Colon (tissue), 2 donors: ENCODE results near the gene ARL14EPL.

Source experiments
- FAIRE-seq: peaks from 2 replicates; lab custom pipeline; 2012; peaks lifted over from hg19 to GRCh38; lab: Jason Lieb, UNC
- donor health status: control.
- donor health status: control.

The ARL14EPL gene

GRCh38 chr5:116032094-116032517 lies at the start of gene ARL14EPL:
Gene ARL14EPL, plus strand, starts transcription at chr5:116032472. Its CDS starts 18,994 bp downstream, at chr5:116051466.
- no peak for FAIRE-seq

GRCh38 chr5:115983519-115983918 lies 48.8 kb upstream of the ARL14EPL start:
- FAIRE-seq, result no peak

DNA sequence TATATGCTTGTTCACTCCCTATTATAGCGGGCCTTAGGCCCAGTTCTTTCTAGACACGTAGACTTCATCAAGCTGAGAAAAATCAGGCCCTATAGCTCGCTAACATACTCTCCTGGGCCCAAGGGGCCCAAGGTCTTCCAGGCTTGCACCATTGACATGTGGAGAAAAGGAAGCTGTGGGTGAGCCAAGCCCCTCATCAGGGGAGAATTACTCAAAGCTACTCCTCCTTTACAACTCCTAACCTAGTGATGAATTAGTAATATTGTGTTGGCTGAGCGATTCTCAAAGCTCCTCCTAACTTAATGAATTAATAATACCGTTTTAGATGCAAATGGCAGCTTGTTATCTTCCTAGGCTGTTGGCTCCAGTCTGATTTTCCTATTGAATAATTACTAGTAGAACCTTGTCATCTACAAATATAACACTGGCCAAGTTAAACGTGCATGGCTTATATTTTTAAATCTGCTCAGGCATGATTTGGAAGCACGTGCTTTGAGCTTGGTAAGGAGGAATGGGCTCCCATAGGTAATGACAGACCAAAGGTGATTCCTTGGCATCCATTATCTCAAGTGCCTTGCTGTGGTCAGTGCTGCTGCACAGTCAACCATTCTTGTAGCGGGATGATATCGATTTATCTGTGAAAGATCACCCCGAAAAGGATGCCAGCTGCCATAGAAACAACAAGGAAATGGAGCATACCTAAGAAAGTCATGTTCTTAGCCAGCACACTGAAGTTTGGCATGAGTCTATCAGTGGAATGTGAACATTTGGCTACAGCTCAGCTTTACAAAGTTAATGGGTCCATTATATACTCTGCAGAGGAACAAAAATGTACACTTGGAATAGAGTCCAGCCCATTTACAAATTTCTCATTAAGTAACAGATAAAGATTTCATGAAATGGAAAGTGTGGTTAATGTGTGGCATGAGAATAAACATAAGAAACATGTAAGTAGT lies 46.2 kb upstream of the ARL14EPL start:
- FAIRE-seq, result no peak

GRCh38 chr5:115988002-115988401 lies 44.3 kb upstream of the ARL14EPL start:
- no peak for FAIRE-seq

DNA sequence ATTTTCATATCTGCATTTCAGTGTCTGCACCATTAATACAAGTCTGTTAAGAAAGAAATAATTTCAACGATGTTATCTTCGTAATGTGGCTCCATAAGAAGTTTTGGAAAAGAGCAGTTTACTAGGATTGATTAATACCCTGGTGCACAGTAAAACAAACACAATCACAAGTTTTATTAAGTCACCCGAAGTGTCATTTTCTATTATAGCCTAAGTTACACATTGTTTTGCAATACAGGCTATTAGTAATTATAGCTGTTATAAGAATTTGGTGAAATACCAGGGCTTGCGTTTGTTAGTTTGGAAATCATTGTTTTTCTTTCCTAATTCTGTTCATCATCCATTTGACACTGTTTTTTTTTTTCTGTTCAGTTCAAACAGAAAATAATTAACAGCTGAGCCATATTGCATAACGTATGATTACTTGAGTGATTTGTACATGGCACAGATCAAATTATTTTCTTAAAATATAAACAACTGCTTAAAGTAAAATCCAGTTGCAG lies 39.4 kb upstream of the ARL14EPL start:
- FAIRE-seq, result no peak

DNA sequence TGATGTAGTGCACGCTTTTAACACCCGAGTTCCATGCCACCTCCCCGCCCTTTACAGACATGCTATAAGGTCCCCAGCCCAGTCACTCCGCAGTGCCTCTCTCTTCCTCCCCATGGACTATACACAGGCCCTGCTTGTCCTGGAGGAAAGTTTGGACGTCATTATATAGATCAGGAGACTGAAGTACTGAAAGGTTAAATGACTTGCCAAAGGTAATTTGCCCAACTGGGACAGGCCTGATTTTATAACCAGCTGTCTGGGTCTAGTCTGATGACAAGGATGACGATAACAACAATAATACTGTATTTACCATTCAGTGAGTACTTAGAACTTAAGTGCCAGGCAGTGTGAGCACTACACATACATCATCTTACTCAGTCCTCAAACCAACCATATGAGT lies 36.9 kb upstream of the ARL14EPL start:
- FAIRE-seq, result no peak

DNA sequence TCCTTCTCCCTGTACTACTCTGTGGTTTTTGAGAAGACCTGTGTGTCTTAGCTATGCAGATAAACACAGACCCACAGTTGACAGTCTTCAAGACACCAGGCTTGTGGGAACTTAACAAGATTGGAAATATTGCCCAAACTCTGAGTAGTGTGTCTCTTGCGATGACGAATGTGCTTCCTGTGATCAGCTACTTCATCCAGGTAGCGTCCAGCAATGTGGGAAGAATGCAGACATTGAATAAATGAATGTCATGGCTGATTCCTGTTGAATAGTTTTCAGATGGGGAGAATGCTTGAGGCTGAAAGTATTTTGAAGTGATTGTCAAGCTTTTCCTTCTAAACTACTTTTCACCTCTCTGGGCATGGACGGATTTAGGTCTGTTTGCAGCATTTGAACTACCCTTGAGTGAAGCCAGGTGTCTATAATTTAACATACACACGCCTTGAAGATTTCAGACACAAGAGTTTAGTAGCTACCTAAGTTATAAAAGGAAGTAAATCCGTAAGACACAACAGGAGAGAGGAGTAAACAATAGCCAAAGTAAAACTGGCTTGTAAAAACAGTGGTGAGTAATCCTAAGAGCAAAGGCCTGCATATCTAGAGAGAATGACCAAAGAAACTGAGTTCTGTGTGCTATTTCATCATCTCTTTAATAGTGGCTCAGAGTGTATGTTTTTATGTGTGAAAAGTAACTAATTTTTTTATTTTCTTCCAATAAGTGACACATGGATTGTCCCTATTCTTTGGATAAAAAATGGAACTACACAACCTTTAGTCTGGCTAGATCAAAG lies 30.0 kb upstream of the ARL14EPL start:
- FAIRE-seq, result no peak

DNA sequence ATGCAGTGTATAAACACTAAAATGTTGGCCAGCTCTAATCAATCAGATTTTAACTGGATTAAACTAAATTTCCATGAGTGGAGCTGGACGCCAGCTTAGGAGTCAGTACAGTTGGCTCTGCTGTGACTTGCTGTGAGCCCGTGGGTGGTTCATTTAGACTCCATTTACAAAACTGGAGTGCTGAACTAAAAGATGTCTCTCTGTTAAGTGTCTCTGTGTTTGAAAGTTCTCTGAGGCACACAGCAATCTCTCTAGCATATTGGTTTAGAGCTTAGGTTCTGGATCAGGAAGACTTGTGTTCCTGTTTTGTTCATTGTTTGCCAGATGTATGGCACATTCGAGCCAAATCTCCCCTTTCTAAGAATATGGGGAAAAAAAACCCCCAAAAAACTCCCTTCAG lies 28.0 kb upstream of the ARL14EPL start:
- no peak for FAIRE-seq

GRCh38 chr5:116009806-116010205 lies 22.5 kb upstream of the ARL14EPL start:
- FAIRE-seq, result no peak

DNA sequence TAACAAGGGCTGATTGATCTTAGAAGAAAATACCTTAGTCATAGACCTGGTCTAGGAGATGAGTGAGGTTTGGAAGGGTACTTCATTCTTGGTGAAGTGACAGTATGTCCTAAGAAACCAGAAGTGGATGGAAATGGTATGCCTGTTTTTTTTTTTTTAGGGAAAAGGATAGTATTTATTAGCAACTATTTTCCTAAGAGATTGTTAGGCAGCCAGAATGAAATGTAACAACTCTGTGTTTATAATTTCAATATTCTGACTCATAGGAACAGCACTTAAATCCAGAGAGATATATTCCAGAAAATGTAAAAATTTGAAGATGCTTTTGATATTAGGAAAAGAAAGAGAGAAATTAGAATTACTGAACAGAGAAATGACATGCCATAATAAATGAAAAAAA lies 21.2 kb upstream of the ARL14EPL start:
- no peak for FAIRE-seq

- no peak for FAIRE-seq
Observed at GRCh38 chr5:116013207-116013785, 19.0 kb upstream of the ARL14EPL start.

- FAIRE-seq, result no peak
Observed at GRCh38 chr5:116013936-116014335, 18.3 kb upstream of the ARL14EPL start.

DNA sequence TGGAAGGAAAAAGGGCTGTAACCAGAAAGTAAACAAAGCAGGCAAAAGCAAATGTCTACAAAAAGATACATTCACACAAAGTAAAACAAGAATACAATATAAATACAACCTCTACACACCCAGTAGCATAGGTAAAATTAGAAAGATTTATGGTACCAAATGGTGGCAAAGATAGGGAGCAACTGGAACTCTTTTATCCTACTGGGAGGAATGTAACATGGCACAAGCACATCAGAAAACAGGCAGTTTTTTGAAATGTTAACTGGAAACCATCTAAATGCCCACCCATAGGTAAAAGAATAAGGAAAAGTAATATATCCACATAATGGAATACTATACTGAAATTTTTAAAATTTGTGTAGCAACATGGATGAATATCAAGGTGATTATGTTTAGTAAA lies 8.7 kb upstream of the ARL14EPL start:
- no peak for FAIRE-seq

DNA sequence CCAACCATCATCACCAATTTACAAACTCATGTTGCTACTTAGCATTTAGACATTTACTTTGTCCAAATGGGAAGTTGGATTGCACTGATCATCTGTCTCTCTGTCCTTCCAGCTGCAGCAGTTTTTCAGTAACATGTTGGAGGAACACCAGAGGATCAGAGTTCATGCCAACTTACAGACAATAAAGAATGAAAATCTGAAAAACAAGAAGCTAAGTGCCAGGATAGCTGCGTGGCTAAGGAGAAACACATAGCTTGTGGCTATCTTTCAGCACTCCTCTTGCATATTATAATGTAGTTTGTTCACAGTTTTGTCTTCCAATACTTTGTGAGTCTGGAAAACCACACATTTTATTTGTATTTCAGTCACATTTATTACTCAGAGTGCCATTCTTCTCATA lies 6.4 kb upstream of the ARL14EPL start:
- no peak for FAIRE-seq

- no peak for FAIRE-seq
Observed at GRCh38 chr5:116032991-116033390, 719 bp downstream of the ARL14EPL start.

DNA sequence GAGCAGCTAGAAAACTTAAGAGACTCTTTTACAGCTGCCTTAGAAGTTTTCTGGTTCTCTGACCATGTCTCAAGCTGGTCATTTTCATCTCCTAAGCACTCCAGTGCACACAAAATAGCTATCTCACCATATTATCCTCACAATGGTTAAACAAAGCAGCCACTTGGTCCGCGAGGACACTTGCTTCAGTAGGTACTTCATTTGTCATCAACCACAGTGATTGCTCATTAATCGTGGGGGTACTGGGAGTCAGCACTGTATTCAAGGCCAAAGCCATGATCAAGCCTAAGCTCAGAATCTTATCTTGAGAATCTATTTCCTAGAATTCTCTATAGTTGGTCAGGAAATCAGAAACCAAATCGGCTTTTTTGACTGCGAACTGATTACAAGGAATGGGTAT lies 2.9 kb downstream of the ARL14EPL start:
- no peak for FAIRE-seq

DNA sequence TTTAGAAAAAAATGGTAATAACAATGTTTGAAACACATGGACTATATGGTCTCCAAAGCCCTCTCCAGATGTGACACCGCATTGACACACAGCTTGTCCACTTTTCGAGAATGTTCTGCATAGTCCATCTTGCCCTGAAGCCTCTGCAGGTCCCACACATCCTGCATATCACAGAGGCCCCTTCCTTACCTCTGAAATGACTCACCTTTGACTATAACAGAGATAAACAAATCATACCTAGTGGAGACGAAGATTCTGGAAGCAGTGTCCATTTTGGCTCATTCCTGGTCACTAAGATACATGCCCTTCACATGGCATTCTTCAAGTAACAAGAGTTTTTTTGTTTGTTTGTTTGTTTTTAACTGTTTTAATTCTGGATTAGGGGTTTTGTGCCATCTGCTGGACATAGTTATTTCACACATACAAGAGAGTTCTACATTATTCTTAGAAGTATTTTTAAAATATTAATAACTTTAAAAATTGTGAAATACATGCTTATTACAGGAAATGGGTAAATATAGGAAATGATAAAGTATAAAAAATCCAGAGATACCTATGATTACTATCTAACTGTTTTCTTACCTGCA lies 5.1 kb downstream of the ARL14EPL start:
- FAIRE-seq, result no peak

DNA sequence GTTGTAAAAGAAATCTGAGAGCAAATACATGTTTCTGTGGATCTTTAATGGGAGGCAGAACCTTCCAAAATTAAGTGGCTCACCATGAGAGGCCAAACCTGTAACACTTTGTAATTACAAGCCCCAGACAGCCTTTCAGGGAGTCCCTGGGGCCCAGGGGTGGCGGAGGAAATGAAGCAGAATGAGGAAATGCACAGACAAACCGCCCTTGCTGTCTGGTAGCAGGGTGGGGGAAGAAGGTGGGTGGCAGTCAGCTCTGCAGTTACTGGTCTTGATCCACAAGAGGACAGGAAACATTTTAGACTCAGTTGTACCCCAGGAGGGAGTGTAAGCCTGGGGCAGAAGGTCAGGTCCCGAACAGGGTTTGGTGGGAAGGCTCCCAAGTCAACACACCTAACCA lies 6.5 kb downstream of the ARL14EPL start:
- no peak for FAIRE-seq

- no peak for FAIRE-seq
Observed at GRCh38 chr5:116042375-116042774, 10.1 kb downstream of the ARL14EPL start.

- no peak for FAIRE-seq
Observed at GRCh38 chr5:116044073-116044472, 11.8 kb downstream of the ARL14EPL start.

- no peak for FAIRE-seq
Observed at GRCh38 chr5:116045821-116046220, 13.5 kb downstream of the ARL14EPL start.

GRCh38 chr5:116046261-116046660 lies 14.0 kb downstream of the ARL14EPL start:
- FAIRE-seq, result no peak
